H1 (cell line): ENCODE data around the gene ASS1. TPM values are rescaled to one million over a fixed set of nuclear protein-coding genes. Genes with fewer than 3 reads are reported as not detected.

Source experiments
- ASH2L ChIP-seq: fragments of 200-600, 300-600 bp; sonication (generic); IDR thresholded peaks from one replicate; pipeline ENCODE4 v1.7.1; 2017; ENCODE audit warnings: low read length
- EGR1 ChIP-seq: IDR thresholded peaks from 2 replicates; pipeline ENCODE4 v1.6.1; 2011; ENCODE audit warnings: low read depth, low read length, borderline replicate concordance
- PHF8 ChIP-seq: fragments of 200-600 bp; sonication (generic); conservative IDR thresholded peaks from 2 replicates; pipeline ENCODE4 v1.7.1; 2012; ENCODE audit warnings: low read depth, mild to moderate bottlenecking, inconsistent platforms, low read length, moderate library complexity
- SIRT6 ChIP-seq: IDR thresholded peaks from one replicate; pipeline ENCODE4 v1.7.1; 2012; ENCODE audit warnings: low read length, inconsistent platforms
- polyA plus RNA-seq, 7 experiments: library from polyadenylated mRNA; depleted of rRNA in 3 of 7; stranded (reverse) in 5 of 7; unstranded in 2 of 7; fragments of >200 nt in 5 of 7; fragments of 200-250 nt in 2 of 7; gene quantifications; 1 replicate in 5 of 7; 2 replicates in 1 of 7; 4 replicates in 1 of 7; pipeline versions ENCODE4 v1.2.1 to v1.2.3, GENCODE V29; 2011 to 2013; ENCODE audit warnings: missing spikeins in 2 of 7, mixed read lengths in 2 of 7
- total RNA-seq: library from RNA; stranded (reverse); fragmentation: NEBNext Ultra II Directional; extraction: Animal tissue kit (Norgen Biotek cat#: 25700); gene quantifications from 2 replicates; pipeline ENCODE4 v1.2.1, GENCODE V29; 2021
- TF ChIP-seq, protein P1 (sequence below): IDR thresholded peaks from 2 replicates; pipeline ENCODE4 v1.6.1; 2011; ENCODE audit warnings: low read depth, mild to moderate bottlenecking, low read length; ENCODE audit not compliant: insufficient read depth

ASS1 gene
- total and polyA plus RNA-seq, 2 of the 8 experiments (the other 6 are each of a cell fraction or from before 2014, with no cell fraction given), result 108 to 296 TPM

DNA sequence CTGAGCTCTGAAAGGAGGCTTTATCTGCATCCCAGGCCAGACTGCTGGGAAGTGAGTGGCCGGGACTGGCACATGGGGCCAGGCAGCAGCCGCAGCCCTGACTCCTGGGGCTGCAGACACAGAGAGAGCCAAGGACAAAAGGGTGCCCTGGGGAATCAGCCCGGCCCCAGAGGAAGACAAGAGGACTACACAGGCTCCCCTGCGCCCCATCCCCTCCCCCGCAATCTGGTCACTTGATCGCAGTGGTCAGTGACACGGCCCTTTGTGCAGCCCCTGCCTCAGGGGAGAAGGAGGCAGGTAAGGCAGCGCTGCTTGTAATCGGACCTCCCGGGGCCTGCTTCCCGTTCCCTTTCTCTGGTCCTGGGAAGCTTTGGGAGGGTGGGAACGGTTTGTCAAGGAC lies 79.2 kb downstream of the ASS1 start (continued):
- TF ChIP-seq PHF8 (no peak), EGR1 (no peak), SIRT6 (no peak), ASH2L (no peak)
- TF ChIP-seq, protein P1, sequence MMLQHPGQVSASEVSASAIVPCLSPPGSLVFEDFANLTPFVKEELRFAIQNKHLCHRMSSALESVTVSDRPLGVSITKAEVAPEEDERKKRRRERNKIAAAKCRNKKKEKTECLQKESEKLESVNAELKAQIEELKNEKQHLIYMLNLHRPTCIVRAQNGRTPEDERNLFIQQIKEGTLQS, result no peak
